ENCODE results near the gene CLTCL1. TPM values are rescaled to one million over a fixed set of nuclear protein-coding genes. Genes with fewer than 3 reads are reported as not detected.
"Not testable (repeated sequence)": the region's sequence is repeated elsewhere in the genome, so short reads cannot be mapped to it uniquely, and the experiment has no call there.

CLTCL1 gene
- polyA plus RNA-seq, 1 donor (not counting 4 experiments of a cell fraction or from before 2014, with no cell fraction given): 12.4 TPM

DNA sequence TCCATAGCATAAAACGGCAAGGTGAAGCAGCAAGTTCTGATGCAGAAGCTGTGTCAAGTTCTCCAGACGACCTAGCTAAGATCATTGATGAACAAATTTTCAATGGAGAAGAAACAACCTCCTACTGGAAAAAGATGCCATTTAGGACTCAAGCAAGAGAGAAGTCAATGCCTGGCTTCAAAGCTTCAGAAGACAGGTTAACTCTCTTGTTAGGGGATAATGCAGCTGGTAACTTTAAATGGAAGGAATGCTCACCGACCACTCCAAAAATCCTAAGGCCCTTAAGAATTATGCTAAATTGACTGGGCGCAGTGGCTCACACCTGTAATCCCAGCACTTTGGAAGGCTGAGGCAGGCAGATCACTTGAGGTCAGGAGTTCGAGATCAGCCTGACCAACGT is 31.3 kb downstream of the CLTCL1 start:
- no peak overlapping the region for H3K4me3 ChIP-seq (ENCODE audit: control insufficient read depth in 2 of 3, extremely low read depth in 1 of 3, insufficient read depth in 2 of 3, low read depth in 1 of 3, low read length in 3 of 3)
- peaks cover 4 to 10% of the 10 kb centered on the region in 2 experiments for H3K36me3 ChIP-seq (ENCODE audit: control insufficient read depth in 2 of 2, extremely low read depth in 1 of 2, insufficient read depth in 2 of 2, low read length in 2 of 2)
- H3K4me1 ChIP-seq (ENCODE audit: control insufficient read depth, extremely low read depth, insufficient read depth, low read length): peaks cover 3% of the 10 kb centered on the region
- no peaks in the 10 kb centered on the region for H3K9me3 ChIP-seq (ENCODE audit: control insufficient read depth, low read depth, low read length)
- FAIRE-seq: no peak
- TF ChIP-seq EZH2 (IDR thresholded peaks at IDR 0.05; ENCODE audit: low read length): no peak
- TF ChIP-seq, protein P1, sequence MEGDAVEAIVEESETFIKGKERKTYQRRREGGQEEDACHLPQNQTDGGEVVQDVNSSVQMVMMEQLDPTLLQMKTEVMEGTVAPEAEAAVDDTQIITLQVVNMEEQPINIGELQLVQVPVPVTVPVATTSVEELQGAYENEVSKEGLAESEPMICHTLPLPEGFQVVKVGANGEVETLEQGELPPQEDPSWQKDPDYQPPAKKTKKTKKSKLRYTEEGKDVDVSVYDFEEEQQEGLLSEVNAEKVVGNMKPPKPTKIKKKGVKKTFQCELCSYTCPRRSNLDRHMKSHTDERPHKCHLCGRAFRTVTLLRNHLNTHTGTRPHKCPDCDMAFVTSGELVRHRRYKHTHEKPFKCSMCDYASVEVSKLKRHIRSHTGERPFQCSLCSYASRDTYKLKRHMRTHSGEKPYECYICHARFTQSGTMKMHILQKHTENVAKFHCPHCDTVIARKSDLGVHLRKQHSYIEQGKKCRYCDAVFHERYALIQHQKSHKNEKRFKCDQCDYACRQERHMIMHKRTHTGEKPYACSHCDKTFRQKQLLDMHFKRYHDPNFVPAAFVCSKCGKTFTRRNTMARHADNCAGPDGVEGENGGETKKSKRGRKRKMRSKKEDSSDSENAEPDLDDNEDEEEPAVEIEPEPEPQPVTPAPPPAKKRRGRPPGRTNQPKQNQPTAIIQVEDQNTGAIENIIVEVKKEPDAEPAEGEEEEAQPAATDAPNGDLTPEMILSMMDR (optimal IDR thresholded peaks at IDR 0.05 in 1 of 3, IDR thresholded peaks at IDR 0.05 in 1 of 3, conservative IDR thresholded peaks at IDR 0.05 in 1 of 3; ENCODE audit: extremely low read depth in 1 of 3, insufficient read depth in 2 of 3, low read length in 3 of 3): no peak
- dilution Hi-C loops (cut with MboI; ENCODE audit: extremely low pct_ligation_motif_present, low sequenced_read_pairs): no loop called here
- H3K79me2 ChIP-seq (ENCODE audit: control insufficient read depth, insufficient read depth, low read length): no peaks in the 10 kb centered on the region
- no peak overlapping the region for H2AFZ ChIP-seq (ENCODE audit: control insufficient read depth, low read length)
- no peaks in the 10 kb centered on the region for H3K9me1 ChIP-seq (ENCODE audit: control insufficient read depth, extremely low read depth, insufficient read depth, low read length)
- no peak overlapping the region for H3K27ac ChIP-seq (ENCODE audit: control insufficient read depth, insufficient read depth, low read length)
- H3K9ac ChIP-seq (ENCODE audit: control insufficient read depth, extremely low read depth, insufficient read depth, low read length): no peak overlapping the region
- H3K27me3 ChIP-seq (ENCODE audit: control insufficient read depth, extremely low read depth, insufficient read depth, low read length): no peaks in the 10 kb centered on the region
- H4K20me1 ChIP-seq (ENCODE audit: control insufficient read depth, extremely low read depth, insufficient read depth, low read length): no peaks in the 10 kb centered on the region
- no peak for DNase-seq (ENCODE audit: low read depth, low spot score)
- peak overlapping the region; percentile 73 for H3K4me2 ChIP-seq (ENCODE audit: control insufficient read depth, extremely low read depth, insufficient read depth, low read depth, low read length)

DNA sequence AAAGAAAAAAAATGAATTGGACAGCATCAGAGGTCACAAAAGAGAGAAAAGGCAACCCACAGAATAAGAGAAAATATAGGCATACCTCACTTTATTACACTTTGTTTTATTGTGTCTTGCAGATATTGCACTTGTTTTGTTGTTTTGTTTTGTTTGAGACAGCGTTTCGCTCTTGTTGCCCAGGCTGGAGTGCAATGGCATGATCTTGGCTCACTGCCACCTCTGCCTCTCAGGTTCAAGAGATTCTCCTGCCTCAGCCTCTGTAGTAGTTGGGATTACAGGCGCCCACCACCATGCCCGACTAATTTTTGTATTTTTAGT is 32.6 kb downstream of the CLTCL1 start:
- H3K79me2 ChIP-seq (ENCODE audit: control insufficient read depth, insufficient read depth, low read length); H2AFZ ChIP-seq (ENCODE audit: control insufficient read depth, low read length); H3K27ac ChIP-seq (ENCODE audit: control insufficient read depth, insufficient read depth, low read length); FAIRE-seq; dilution Hi-C loops (cut with MboI; ENCODE audit: extremely low pct_ligation_motif_present, low sequenced_read_pairs); H3K27me3 ChIP-seq (ENCODE audit: control insufficient read depth, extremely low read depth, insufficient read depth, low read length); H3K4me1 ChIP-seq (ENCODE audit: control insufficient read depth, extremely low read depth, insufficient read depth, low read length); H3K4me3 ChIP-seq (ENCODE audit: control insufficient read depth in 2 of 3, extremely low read depth in 1 of 3, insufficient read depth in 2 of 3, low read depth in 1 of 3, low read length in 3 of 3); H3K36me3 ChIP-seq (ENCODE audit: control insufficient read depth in 2 of 2, extremely low read depth in 1 of 2, insufficient read depth in 2 of 2, low read length in 2 of 2); H3K9ac ChIP-seq (ENCODE audit: control insufficient read depth, extremely low read depth, insufficient read depth, low read length); H3K9me3 ChIP-seq (ENCODE audit: control insufficient read depth, low read depth, low read length); DNase-seq (ENCODE audit: low read depth, low spot score); H4K20me1 ChIP-seq (ENCODE audit: control insufficient read depth, extremely low read depth, insufficient read depth, low read length); H3K9me1 ChIP-seq (ENCODE audit: control insufficient read depth, extremely low read depth, insufficient read depth, low read length); H3K4me2 ChIP-seq (ENCODE audit: control insufficient read depth, extremely low read depth, insufficient read depth, low read depth, low read length): not testable (repeated sequence)

DNA sequence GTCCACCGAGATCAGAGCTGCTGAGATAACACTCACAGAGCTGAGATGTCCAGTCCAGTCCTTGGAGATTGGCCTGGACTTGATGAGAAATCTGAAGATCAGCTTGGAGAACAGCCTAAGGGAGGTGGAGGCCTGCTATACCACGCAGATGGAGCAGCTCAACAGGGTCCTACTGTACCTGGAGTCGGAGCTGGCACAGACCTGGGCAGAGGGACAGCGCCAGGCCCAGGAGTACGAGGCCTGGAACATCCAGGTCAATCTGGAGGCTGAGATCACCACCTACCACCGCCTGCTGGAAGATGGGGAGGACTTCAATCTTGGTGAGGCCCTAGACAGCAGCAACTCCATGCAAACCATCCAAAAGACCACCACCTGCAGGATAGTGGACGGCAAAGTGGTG is 33.1 kb downstream of the CLTCL1 start:
- peaks cover 4 to 11% of the 10 kb centered on the region in 2 experiments for H3K36me3 ChIP-seq (ENCODE audit: control insufficient read depth in 2 of 2, extremely low read depth in 1 of 2, insufficient read depth in 2 of 2, low read length in 2 of 2)
- H3K9me1 ChIP-seq (ENCODE audit: control insufficient read depth, extremely low read depth, insufficient read depth, low read length): no peaks in the 10 kb centered on the region
- no peak overlapping the region for H3K27ac ChIP-seq (ENCODE audit: control insufficient read depth, insufficient read depth, low read length)
- no peak overlapping the region for H3K9ac ChIP-seq (ENCODE audit: control insufficient read depth, extremely low read depth, insufficient read depth, low read length)
- H3K4me1 ChIP-seq (ENCODE audit: control insufficient read depth, extremely low read depth, insufficient read depth, low read length): peaks cover 3% of the 10 kb centered on the region
- H3K4me3 ChIP-seq (ENCODE audit: control insufficient read depth in 2 of 3, extremely low read depth in 1 of 3, insufficient read depth in 2 of 3, low read depth in 1 of 3, low read length in 3 of 3): no peak overlapping the region
- H3K9me3 ChIP-seq (ENCODE audit: control insufficient read depth, low read depth, low read length): no peaks in the 10 kb centered on the region
- TF ChIP-seq, protein P1 (optimal IDR thresholded peaks at IDR 0.05 in 1 of 3, IDR thresholded peaks at IDR 0.05 in 1 of 3, conservative IDR thresholded peaks at IDR 0.05 in 1 of 3; ENCODE audit: extremely low read depth in 1 of 3, insufficient read depth in 2 of 3, low read length in 3 of 3): no peak
- no peak for TF ChIP-seq EZH2 (IDR thresholded peaks at IDR 0.05; ENCODE audit: low read length)
- DNase-seq (ENCODE audit: low read depth, low spot score): no peak
- no peak overlapping the region for H3K4me2 ChIP-seq (ENCODE audit: control insufficient read depth, extremely low read depth, insufficient read depth, low read depth, low read length)
- dilution Hi-C loops (cut with MboI; ENCODE audit: extremely low pct_ligation_motif_present, low sequenced_read_pairs): no loop called here
- H3K27me3 ChIP-seq (ENCODE audit: control insufficient read depth, extremely low read depth, insufficient read depth, low read length): no peaks in the 10 kb centered on the region
- no peaks in the 10 kb centered on the region for H4K20me1 ChIP-seq (ENCODE audit: control insufficient read depth, extremely low read depth, insufficient read depth, low read length)
- no peaks in the 10 kb centered on the region for H3K79me2 ChIP-seq (ENCODE audit: control insufficient read depth, insufficient read depth, low read length)
- no peak for FAIRE-seq
- no peak overlapping the region for H2AFZ ChIP-seq (ENCODE audit: control insufficient read depth, low read length)

DNA sequence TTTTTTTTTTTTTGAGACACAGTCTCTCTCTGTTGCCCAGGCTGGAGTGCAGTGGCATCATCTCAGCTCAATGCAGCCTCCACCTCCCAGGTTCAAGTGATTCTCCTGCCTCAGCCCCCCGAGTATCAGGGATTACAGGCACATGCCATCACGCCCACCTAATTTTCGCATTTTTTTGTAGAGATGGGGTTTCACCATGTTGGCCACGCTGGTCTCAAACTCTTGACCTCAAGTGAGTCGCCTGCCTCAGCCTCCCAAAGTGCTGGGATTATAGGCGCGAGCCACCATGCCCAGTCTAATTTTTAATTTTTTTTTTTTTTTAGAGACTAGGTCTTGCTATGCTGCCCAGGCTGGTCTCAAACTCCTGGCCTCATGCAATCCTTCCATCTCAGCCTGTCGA is 35.2 kb downstream of the CLTCL1 start:
- H3K36me3 ChIP-seq (ENCODE audit: control insufficient read depth in 2 of 2, extremely low read depth in 1 of 2, insufficient read depth in 2 of 2, low read length in 2 of 2): peaks cover 4 to 16% of the 10 kb centered on the region in 2 experiments
- dilution Hi-C loops (cut with MboI; ENCODE audit: extremely low pct_ligation_motif_present, low sequenced_read_pairs); H4K20me1 ChIP-seq (ENCODE audit: control insufficient read depth, extremely low read depth, insufficient read depth, low read length); H3K79me2 ChIP-seq (ENCODE audit: control insufficient read depth, insufficient read depth, low read length); FAIRE-seq; H3K9ac ChIP-seq (ENCODE audit: control insufficient read depth, extremely low read depth, insufficient read depth, low read length); H3K27ac ChIP-seq (ENCODE audit: control insufficient read depth, insufficient read depth, low read length); H3K4me1 ChIP-seq (ENCODE audit: control insufficient read depth, extremely low read depth, insufficient read depth, low read length); H3K4me2 ChIP-seq (ENCODE audit: control insufficient read depth, extremely low read depth, insufficient read depth, low read depth, low read length); H3K4me3 ChIP-seq (ENCODE audit: control insufficient read depth in 2 of 3, extremely low read depth in 1 of 3, insufficient read depth in 2 of 3, low read depth in 1 of 3, low read length in 3 of 3); DNase-seq (ENCODE audit: low read depth, low spot score); H3K27me3 ChIP-seq (ENCODE audit: control insufficient read depth, extremely low read depth, insufficient read depth, low read length); H3K9me1 ChIP-seq (ENCODE audit: control insufficient read depth, extremely low read depth, insufficient read depth, low read length); H3K9me3 ChIP-seq (ENCODE audit: control insufficient read depth, low read depth, low read length); H2AFZ ChIP-seq (ENCODE audit: control insufficient read depth, low read length): not testable (repeated sequence)
